ENCODE data around the gene CELF4. TPM values are rescaled to one million over a fixed set of nuclear protein-coding genes. Genes with fewer than 3 reads are reported as not detected.

The CELF4 gene
- total and polyA plus RNA-seq, 10 of the 15 experiments (the other 5 are each of a cell fraction or from before 2014, with no cell fraction given): 0.03 to 0.32 TPM; not detected in 8

- H3K36me3 ChIP-seq (ENCODE audit: control insufficient read depth in 2 of 2, insufficient read depth in 2 of 2, low read length in 1 of 2): no peaks in the 10 kb centered on the region
- H3K9ac ChIP-seq (ENCODE audit: control insufficient read depth, insufficient read depth, low read length): no peak overlapping the region
- H3K4me2 ChIP-seq (ENCODE audit: control insufficient read depth, insufficient read depth): no peak overlapping the region
- no peak overlapping the region for H3K27ac ChIP-seq (ENCODE audit: control insufficient read depth, insufficient read depth)
- FAIRE-seq (no peak), ATAC-seq (no peak), DNase-seq (ENCODE audit: low read depth, low spot score) (no peak)
- WGBS (ENCODE audit: insufficient coverage, insufficient replicate concordance, low lambda C conversion rate, missing lambda C conversion rate): 12% methylated on average over 6 of the region's 6 CpGs
- BruUV-seq (replicated peaks): no TSS peak
- intact Hi-C loops (cut with micrococcal nuclease; ENCODE audit: unreplicated experiment): loop anchor here (5.0 kb wide), 1 partner anchor 53 kb away; no protein-coding TSS in a partner anchor
- H3K4me3 ChIP-seq: no peak overlapping the region
- H3K79me2 ChIP-seq (ENCODE audit: control insufficient read depth, insufficient read depth, low read length): no peaks in the 10 kb centered on the region
- TF ChIP-seq NR2C1 (IDR thresholded peaks at IDR 0.05) (no peak), HCFC1 (IDR thresholded peaks at IDR 0.05; ENCODE audit: low read length) (no peak), NFIC (IDR thresholded peaks at IDR 0.05; ENCODE audit: low read depth, low read length) (no peak), NFXL1 (IDR thresholded peaks at IDR 0.05; ENCODE audit: borderline replicate concordance) (no peak), KLF5 (IDR thresholded peaks at IDR 0.05; ENCODE audit: partially characterized antibody) (no peak), BRCA1 (IDR thresholded peaks at IDR 0.05; ENCODE audit: low read depth, low read length) (no peak)
- POLR2A ChIA-PET: no interaction called here
- in situ Hi-C loops (cut with MboI): no loop called here
- CTCF ChIA-PET: no interaction called here
- no peaks in the 10 kb centered on the region for H3K9me3 ChIP-seq (replicated peaks; ENCODE audit: control insufficient read depth, insufficient read depth, low read length)
- SMC1A ChIA-PET (ENCODE audit: uncharacterized antibody, unreplicated experiment): no interaction called here
- RAD21 ChIA-PET (ENCODE audit: unreplicated experiment): no interaction called here
- no peaks in the 10 kb centered on the region for H3K27me3 ChIP-seq (replicated peaks in 1 of 2; ENCODE audit: control insufficient read depth in 2 of 2, insufficient read depth in 2 of 2, low read length in 1 of 2)
- no peaks in the 10 kb centered on the region for H4K20me1 ChIP-seq (ENCODE audit: control insufficient read depth, insufficient read depth)
- no peaks in the 10 kb centered on the region; the same call in 1 of the 2 replicates for H3K4me1 ChIP-seq (ENCODE audit: control insufficient read depth, insufficient read depth, low read length)
- no peak overlapping the region for H2AFZ ChIP-seq (ENCODE audit: control insufficient read depth, low read depth, low read length)
These were observed 125.4 kb downstream of the CELF4 start for GRCh38 chr18:37440206-37440605.

GRCh38 chr18:37438417-37439180, 127.0 kb downstream of the CELF4 start:
- Histone ChIP-seq H2AFZ (ENCODE audit: control insufficient read depth, low read depth, low read length) (no peak overlapping the region), H3K27ac (ENCODE audit: control insufficient read depth, insufficient read depth) (no peak overlapping the region), H3K27me3 (replicated peaks in 1 of 2; ENCODE audit: control insufficient read depth in 2 of 2, insufficient read depth in 2 of 2, low read length in 1 of 2) (no peaks in the 10 kb centered on the region), H3K36me3 (ENCODE audit: control insufficient read depth in 2 of 2, insufficient read depth in 2 of 2, low read length in 1 of 2) (no peaks in the 10 kb centered on the region), H3K79me2 (ENCODE audit: control insufficient read depth, insufficient read depth, low read length) (no peaks in the 10 kb centered on the region), H3K4me2 (ENCODE audit: control insufficient read depth, insufficient read depth) (no peak overlapping the region), H4K20me1 (ENCODE audit: control insufficient read depth, insufficient read depth) (no peaks in the 10 kb centered on the region), H3K9me3 (replicated peaks; ENCODE audit: control insufficient read depth, insufficient read depth, low read length) (no peaks in the 10 kb centered on the region), H3K9ac (ENCODE audit: control insufficient read depth, insufficient read depth, low read length) (no peak overlapping the region), H3K4me1 (ENCODE audit: control insufficient read depth, insufficient read depth, low read length) (no peaks in the 10 kb centered on the region; the same call in 1 of the 2 replicates), H3K4me3 (no peak overlapping the region)
- FAIRE-seq: no peak
- intact Hi-C loops (cut with micrococcal nuclease; ENCODE audit: unreplicated experiment) (no loop called here), in situ Hi-C loops (cut with MboI) (no loop called here)
- ATAC-seq: no peak
- no peak for DNase-seq (ENCODE audit: low read depth, low spot score)
- WGBS (ENCODE audit: insufficient coverage, insufficient replicate concordance, low lambda C conversion rate, missing lambda C conversion rate): 41% methylated on average over 7 of the region's 7 CpGs
- POLR2A ChIA-PET: no interaction called here
- SMC1A ChIA-PET (ENCODE audit: uncharacterized antibody, unreplicated experiment): no interaction called here
- CTCF ChIA-PET: no interaction called here
- no TSS peak for BruUV-seq (replicated peaks)
- RAD21 ChIA-PET (ENCODE audit: unreplicated experiment): no interaction called here
- no peak for TF ChIP-seq ZNF687 (IDR thresholded peaks at IDR 0.05)
- no peak for TF ChIP-seq CREM (IDR thresholded peaks at IDR 0.05; ENCODE audit: low read depth)
- TF ChIP-seq ZNF592 (IDR thresholded peaks at IDR 0.05): no peak
- TF ChIP-seq KDM1A (IDR thresholded peaks at IDR 0.05; ENCODE audit: borderline replicate concordance): no peak

Measured in GM12878 (cell line).